ENCODE results near the gene FAM162A.

The FAM162A gene

DNA sequence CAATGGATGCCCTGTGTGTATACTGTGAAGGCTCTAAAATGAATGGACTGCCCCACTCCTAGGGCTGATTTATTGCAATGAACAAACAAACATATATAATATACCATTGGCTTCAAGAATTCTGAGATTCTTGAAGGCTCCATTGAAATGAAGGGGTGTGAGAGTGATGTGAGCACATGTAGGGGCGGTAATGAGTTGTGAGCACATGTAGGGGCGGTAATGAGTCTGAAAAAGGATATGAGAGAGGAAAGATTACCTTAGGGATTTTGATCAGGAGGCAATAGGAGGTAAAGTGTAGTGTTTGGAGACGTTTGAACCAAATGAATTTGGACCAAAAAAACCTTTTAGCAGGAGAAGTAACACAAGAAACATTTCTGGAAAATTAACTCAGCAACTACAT lies 3.7 kb downstream of the FAM162A start:
- Histone ChIP-seq H4K8ac (ENCODE audit: low read depth, low read length) (no peak overlapping the region), H2BK5ac (ENCODE audit: low read length) (no peak overlapping the region), H3K4ac (ENCODE audit: low read depth, low read length) (no peak overlapping the region), H3K36me3 (ENCODE audit: control insufficient read depth, insufficient read depth, low read length) (no peaks in the 10 kb centered on the region), H2BK120ac (ENCODE audit: low read depth, low read length) (no peak overlapping the region), H3K79me2 (ENCODE audit: control insufficient read depth, insufficient read depth, low read length) (peaks cover 1% of the 10 kb centered on the region), H3K4me2 (ENCODE audit: low read length) (no peak overlapping the region), H3K9ac (ENCODE audit: low read length) (no peak overlapping the region), H3K27me3 (ENCODE audit: insufficient read depth, low read length, poor library complexity) (no peaks in the 10 kb centered on the region), H3K79me1 (ENCODE audit: low read length) (no peaks in the 10 kb centered on the region), H3K23ac (ENCODE audit: low read length) (no peak overlapping the region), H3K56ac (ENCODE audit: low read length) (no peak overlapping the region), H3K27ac (ENCODE audit: low read depth, low read length) (no peak overlapping the region), H3K18ac (ENCODE audit: low read length) (no peak overlapping the region), H4K5ac (ENCODE audit: low read length) (no peak overlapping the region), H3K4me3 (ENCODE audit: low read length) (no peak overlapping the region), H3K4me1 (ENCODE audit: control insufficient read depth, low read depth, low read length) (no peaks in the 10 kb centered on the region), H2AK5ac (ENCODE audit: low read length) (no peak overlapping the region), H2BK15ac (replicated peaks; ENCODE audit: low read depth) (no peak overlapping the region)
- peak; percentile 20 for DNase-seq
- no CpG with 5 or more reads among the region's 3 CpGs for WGBS (ENCODE audit: extremely low coverage, insufficient coverage, low lambda C conversion rate)

GRCh38 chr3:122389197-122389596 lies 5.2 kb downstream of the FAM162A start:
- H4K5ac ChIP-seq (ENCODE audit: low read length) = no peak overlapping the region
- H3K4me2 ChIP-seq (ENCODE audit: low read length) = no peak overlapping the region
- no peak overlapping the region for H3K4ac ChIP-seq (ENCODE audit: low read depth, low read length)
- H4K8ac ChIP-seq (ENCODE audit: low read depth, low read length) = no peak overlapping the region
- H3K56ac ChIP-seq (ENCODE audit: low read length) = no peak overlapping the region
- H2AK5ac ChIP-seq (ENCODE audit: low read length) = no peak overlapping the region
- no peak for DNase-seq
- H3K27ac ChIP-seq (ENCODE audit: low read depth, low read length) = no peak overlapping the region
- no peaks in the 10 kb centered on the region for H3K79me2 ChIP-seq (ENCODE audit: control insufficient read depth, insufficient read depth, low read length)
- no peak overlapping the region for H2BK15ac ChIP-seq (replicated peaks; ENCODE audit: low read depth)
- H2BK5ac ChIP-seq (ENCODE audit: low read length) = no peak overlapping the region
- H3K4me3 ChIP-seq (ENCODE audit: low read length) = no peak overlapping the region
- no peak overlapping the region for H2BK120ac ChIP-seq (ENCODE audit: low read depth, low read length)
- no peaks in the 10 kb centered on the region for H3K36me3 ChIP-seq (ENCODE audit: control insufficient read depth, insufficient read depth, low read length)
- H3K9ac ChIP-seq (ENCODE audit: low read length) = no peak overlapping the region
- H3K18ac ChIP-seq (ENCODE audit: low read length) = no peak overlapping the region
- no peaks in the 10 kb centered on the region for H3K27me3 ChIP-seq (ENCODE audit: insufficient read depth, low read length, poor library complexity)
- H3K4me1 ChIP-seq (ENCODE audit: control insufficient read depth, low read depth, low read length) = no peaks in the 10 kb centered on the region
- no peaks in the 10 kb centered on the region for H3K79me1 ChIP-seq (ENCODE audit: low read length)
- H3K23ac ChIP-seq (ENCODE audit: low read length) = no peak overlapping the region

DNA sequence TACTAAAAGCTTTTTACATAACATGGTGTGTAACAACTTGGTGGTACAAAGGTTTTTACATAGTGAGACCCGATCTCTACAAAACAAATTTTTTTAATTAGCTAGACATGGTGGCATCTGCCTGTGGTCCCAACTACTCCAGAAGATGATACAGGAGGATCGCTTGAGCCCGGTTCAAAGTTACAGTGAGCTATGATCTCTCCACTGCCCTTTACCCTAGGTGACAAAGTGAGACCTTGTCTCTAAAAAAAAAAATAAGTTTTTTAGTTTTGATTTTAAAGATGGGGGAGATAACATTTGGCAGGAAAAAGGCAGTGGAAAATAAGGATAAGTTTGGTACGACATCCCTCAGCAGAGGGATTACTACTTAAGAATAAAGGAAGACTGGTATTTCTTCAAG lies 5.9 kb downstream of the FAM162A start:
- Histone ChIP-seq H3K23ac (ENCODE audit: low read length) (no peak overlapping the region), H3K4me3 (ENCODE audit: low read length) (no peak overlapping the region), H3K56ac (ENCODE audit: low read length) (no peak overlapping the region), H3K4me2 (ENCODE audit: low read length) (no peak overlapping the region), H3K36me3 (ENCODE audit: control insufficient read depth, insufficient read depth, low read length) (no peaks in the 10 kb centered on the region), H2BK5ac (ENCODE audit: low read length) (no peak overlapping the region), H3K9ac (ENCODE audit: low read length) (no peak overlapping the region), H4K5ac (ENCODE audit: low read length) (no peak overlapping the region), H3K4me1 (ENCODE audit: control insufficient read depth, low read depth, low read length) (no peaks in the 10 kb centered on the region), H3K4ac (ENCODE audit: low read depth, low read length) (no peak overlapping the region), H3K27me3 (ENCODE audit: insufficient read depth, low read length, poor library complexity) (no peaks in the 10 kb centered on the region), H3K79me2 (ENCODE audit: control insufficient read depth, insufficient read depth, low read length) (no peaks in the 10 kb centered on the region), H3K79me1 (ENCODE audit: low read length) (no peaks in the 10 kb centered on the region), H3K27ac (ENCODE audit: low read depth, low read length) (no peak overlapping the region), H2BK15ac (replicated peaks; ENCODE audit: low read depth) (no peak overlapping the region), H2AK5ac (ENCODE audit: low read length) (no peak overlapping the region), H2BK120ac (ENCODE audit: low read depth, low read length) (no peak overlapping the region), H3K18ac (ENCODE audit: low read length) (no peak overlapping the region), H4K8ac (ENCODE audit: low read depth, low read length) (no peak overlapping the region)
- no peak for DNase-seq
- WGBS (ENCODE audit: extremely low coverage, insufficient coverage, low lambda C conversion rate) = no CpG with 5 or more reads among the region's 4 CpGs

GRCh38 chr3:122390665-122391064 lies 6.7 kb downstream of the FAM162A start:
- H3K23ac ChIP-seq (ENCODE audit: low read length) = no peak overlapping the region
- no peak overlapping the region for H3K9ac ChIP-seq (ENCODE audit: low read length)
- no peaks in the 10 kb centered on the region for H3K79me1 ChIP-seq (ENCODE audit: low read length)
- no peaks in the 10 kb centered on the region for H3K27me3 ChIP-seq (ENCODE audit: insufficient read depth, low read length, poor library complexity)
- no peak overlapping the region for H4K8ac ChIP-seq (ENCODE audit: low read depth, low read length)
- no peak overlapping the region for H2BK120ac ChIP-seq (ENCODE audit: low read depth, low read length)
- H3K4ac ChIP-seq (ENCODE audit: low read depth, low read length) = no peak overlapping the region
- no peaks in the 10 kb centered on the region for H3K36me3 ChIP-seq (ENCODE audit: control insufficient read depth, insufficient read depth, low read length)
- H3K18ac ChIP-seq (ENCODE audit: low read length) = no peak overlapping the region
- no CpG with 5 or more reads among the region's 4 CpGs for WGBS (ENCODE audit: extremely low coverage, insufficient coverage, low lambda C conversion rate)
- no peak overlapping the region for H3K56ac ChIP-seq (ENCODE audit: low read length)
- H4K5ac ChIP-seq (ENCODE audit: low read length) = no peak overlapping the region
- H3K4me3 ChIP-seq (ENCODE audit: low read length) = no peak overlapping the region
- H2BK15ac ChIP-seq (replicated peaks; ENCODE audit: low read depth) = no peak overlapping the region
- no peak overlapping the region for H2BK5ac ChIP-seq (ENCODE audit: low read length)
- H3K4me1 ChIP-seq (ENCODE audit: control insufficient read depth, low read depth, low read length) = no peaks in the 10 kb centered on the region
- no peaks in the 10 kb centered on the region for H3K79me2 ChIP-seq (ENCODE audit: control insufficient read depth, insufficient read depth, low read length)
- DNase-seq = peak; percentile 11
- no peak overlapping the region for H2AK5ac ChIP-seq (ENCODE audit: low read length)
- no peak overlapping the region for H3K27ac ChIP-seq (ENCODE audit: low read depth, low read length)
- H3K4me2 ChIP-seq (ENCODE audit: low read length) = no peak overlapping the region

DNA sequence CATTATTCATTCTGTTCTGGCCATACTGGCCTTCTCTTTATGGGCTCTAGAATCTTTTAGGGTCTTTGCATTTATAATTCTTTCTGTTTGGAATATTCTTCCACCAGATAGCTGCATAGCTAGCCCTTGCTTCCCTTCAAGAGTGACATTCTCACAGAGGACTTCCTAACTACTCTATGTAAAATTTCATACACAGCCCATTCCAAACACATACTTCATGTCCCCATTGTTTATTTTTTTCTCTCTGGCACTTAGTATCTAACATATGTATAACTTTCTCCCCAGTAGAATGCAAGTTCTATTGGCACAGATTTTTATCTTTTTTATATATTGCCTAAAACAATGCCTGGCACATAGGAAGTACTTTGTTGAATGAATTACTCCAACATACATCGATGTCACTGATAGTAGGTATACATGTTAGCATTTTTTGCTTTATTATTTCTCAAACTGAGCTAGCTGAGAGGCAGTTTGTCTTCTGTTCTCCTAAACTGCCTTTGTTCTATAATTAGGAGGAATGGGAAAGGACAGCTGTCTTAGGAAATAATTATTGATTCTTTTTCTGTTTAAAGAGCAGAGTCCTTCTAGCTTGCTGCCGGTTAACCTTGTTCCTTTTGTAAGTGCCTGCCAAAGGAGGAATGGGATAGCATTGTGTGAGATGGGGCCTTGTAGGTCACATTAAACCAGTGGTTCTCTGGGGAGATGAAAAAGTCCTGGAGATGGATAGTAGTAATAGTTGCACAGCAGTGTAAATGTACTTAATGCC lies 7.9 kb downstream of the FAM162A start:
- H3K4me1 ChIP-seq (ENCODE audit: control insufficient read depth, low read depth, low read length) = no peaks in the 10 kb centered on the region
- no peak overlapping the region for H3K23ac ChIP-seq (ENCODE audit: low read length)
- no peak overlapping the region for H3K9ac ChIP-seq (ENCODE audit: low read length)
- no peak overlapping the region for H3K4ac ChIP-seq (ENCODE audit: low read depth, low read length)
- no peaks in the 10 kb centered on the region for H3K27me3 ChIP-seq (ENCODE audit: insufficient read depth, low read length, poor library complexity)
- no peak overlapping the region for H4K8ac ChIP-seq (ENCODE audit: low read depth, low read length)
- H2AK5ac ChIP-seq (ENCODE audit: low read length) = no peak overlapping the region
- no peaks in the 10 kb centered on the region for H3K79me1 ChIP-seq (ENCODE audit: low read length)
- no peak overlapping the region for H3K18ac ChIP-seq (ENCODE audit: low read length)
- no peak overlapping the region for H4K5ac ChIP-seq (ENCODE audit: low read length)
- WGBS (ENCODE audit: extremely low coverage, insufficient coverage, low lambda C conversion rate) = no CpG with 5 or more reads among the region's 2 CpGs
- no peak overlapping the region for H2BK15ac ChIP-seq (replicated peaks; ENCODE audit: low read depth)
- H2BK5ac ChIP-seq (ENCODE audit: low read length) = no peak overlapping the region
- no peak for DNase-seq
- no peak overlapping the region for H3K4me3 ChIP-seq (ENCODE audit: low read length)
- no peak overlapping the region for H2BK120ac ChIP-seq (ENCODE audit: low read depth, low read length)
- H3K56ac ChIP-seq (ENCODE audit: low read length) = no peak overlapping the region
- no peaks in the 10 kb centered on the region for H3K79me2 ChIP-seq (ENCODE audit: control insufficient read depth, insufficient read depth, low read length)
- no peaks in the 10 kb centered on the region for H3K36me3 ChIP-seq (ENCODE audit: control insufficient read depth, insufficient read depth, low read length)
- no peak overlapping the region for H3K4me2 ChIP-seq (ENCODE audit: low read length)
- H3K27ac ChIP-seq (ENCODE audit: low read depth, low read length) = no peak overlapping the region
